BLaER1 treated with 17β-estradiol and CSF1 and Interleukin-3, amounts not matched to agents 10 nM and 100 nM (cell line): ENCODE data around the gene ATXN7.
A peak's percentile ranks its signal among the peaks of the same experiment; 100 is the strongest.

Experiments
- H3K27ac ChIP-seq, 11 experiments: shearing (Covaris generic); formaldehyde crosslinking; 2 replicates each; pipeline ENCODE4 v1.8.1; 2022
- H3K27me3 ChIP-seq, 11 experiments: shearing (Covaris generic); formaldehyde crosslinking; 2 replicates each; pipeline ENCODE4 v1.8.1; 2022
- H3K36me3 ChIP-seq, 11 experiments: shearing (Covaris generic); formaldehyde crosslinking; 2 replicates each; pipeline ENCODE4 v1.8.1; 2022
- H3K4me1 ChIP-seq, 10 experiments: shearing (Covaris generic); formaldehyde crosslinking; 2 replicates each; pipeline ENCODE4 v1.8.1; 2022
- H3K4me2 ChIP-seq, 11 experiments: shearing (Covaris generic); formaldehyde crosslinking; 2 replicates each; pipeline ENCODE4 v1.8.1; 2022
- H3K4me3 ChIP-seq, 10 experiments: shearing (Covaris generic); formaldehyde crosslinking; 2 replicates each; pipeline ENCODE4 v1.8.1; 2022
- H3K9ac ChIP-seq, 11 experiments: shearing (Covaris generic); formaldehyde crosslinking; 2 replicates each; pipeline ENCODE4 v1.8.1; 2022
- H3K9me3 ChIP-seq, 11 experiments: shearing (Covaris generic); formaldehyde crosslinking; replicated peaks in 1 of 11; 2 replicates each; pipeline ENCODE4 v1.8.1; 2022
- H4K20me1 ChIP-seq, 11 experiments: shearing (Covaris generic); formaldehyde crosslinking; 2 replicates each; pipeline ENCODE4 v1.8.1; 2022
- Cebpa-rat ChIP-seq, 11 experiments: shearing (Covaris generic); IDR thresholded peaks; 2 replicates each; pipeline ENCODE4 v1.8.1; 2022

ATXN7 gene

GRCh38 chr3:63860776-63861175, 2.9 kb upstream of the ATXN7 start:
- H3K4me1 ChIP-seq = peaks cover 23 to 44% (median 28%) of the 10 kb centered on the region in 10 experiments
- H3K27ac ChIP-seq = no peak overlapping the region
- H3K4me3 ChIP-seq = no peak overlapping the region
- 0 out of 22 replicates have a peak overlapping the region, but pooled peaks of 1 of the 11 experiments have one; percentile 85 for H3K4me2 ChIP-seq
- no peaks in the 10 kb centered on the region for H3K27me3 ChIP-seq
- peaks cover 0 to 14% (median 7%) of the 10 kb centered on the region in 11 experiments; a peak in 8 of 22 replicates for H3K36me3 ChIP-seq
- peaks cover 13 to 68% (median 31%) of the 10 kb centered on the region in 11 experiments; a peak in 17 of 22 replicates for H4K20me1 ChIP-seq
- 0 out of 22 replicates have a peak, but pooled peaks cover 0 to 4% (median 0%) of the 10 kb centered on the region in 11 experiments for H3K9me3 ChIP-seq
- TF ChIP-seq Cebpa-rat (IDR thresholded peaks at IDR 0.05) = no peak
- no peak overlapping the region for H3K9ac ChIP-seq

GRCh38 chr3:63861306-63861705, 2.4 kb upstream of the ATXN7 start:
- H3K4me2 ChIP-seq = peak overlapping the region in 8 of 11 experiments; percentile 1 to 98 (median 94); a peak in 9 of 22 replicates
- peaks cover 13 to 70% (median 34%) of the 10 kb centered on the region in 11 experiments; a peak in 17 of 22 replicates for H4K20me1 ChIP-seq
- no peak for TF ChIP-seq Cebpa-rat (IDR thresholded peaks at IDR 0.05)
- H3K36me3 ChIP-seq = peaks cover 2 to 17% (median 10%) of the 10 kb centered on the region in 11 experiments; a peak in 15 of 22 replicates
- H3K27me3 ChIP-seq = no peaks in the 10 kb centered on the region
- no peak overlapping the region for H3K27ac ChIP-seq
- H3K9me3 ChIP-seq = 0 out of 22 replicates have a peak, but pooled peaks cover 0 to 4% (median 0%) of the 10 kb centered on the region in 11 experiments
- no peak overlapping the region for H3K4me3 ChIP-seq
- H3K4me1 ChIP-seq = peaks cover 26 to 48% (median 29%) of the 10 kb centered on the region in 10 experiments
- H3K9ac ChIP-seq = 0 out of 22 replicates have a peak overlapping the region, but pooled peaks of 1 of the 11 experiments have one; percentile 3

GRCh38 chr3:63862804-63863149, 890 bp upstream of the ATXN7 start:
- peaks cover 13 to 66% (median 37%) of the 10 kb centered on the region in 11 experiments; a peak in 18 of 22 replicates for H4K20me1 ChIP-seq
- no peaks in the 10 kb centered on the region for H3K27me3 ChIP-seq
- H3K4me2 ChIP-seq = peak overlapping the region; percentile 76 to 98 (median 93)
- H3K9me3 ChIP-seq = no peaks in the 10 kb centered on the region
- peaks cover 4 to 25% (median 18%) of the 10 kb centered on the region in 11 experiments; a peak in 21 of 22 replicates for H3K36me3 ChIP-seq
- no peak for TF ChIP-seq Cebpa-rat (IDR thresholded peaks at IDR 0.05)
- H3K4me1 ChIP-seq = peaks cover 27 to 56% (median 30%) of the 10 kb centered on the region in 10 experiments
- peak overlapping the region; percentile 97 to 100 (median 99) for H3K9ac ChIP-seq
- peak overlapping the region; percentile 96 to 100 (median 99) for H3K27ac ChIP-seq
- H3K4me3 ChIP-seq = peak overlapping the region; percentile 81 to 95 (median 90)

- Histone ChIP-seq H3K36me3 (peaks cover 4 to 34% (median 19%) of the 10 kb centered on the region in 11 experiments; a peak in 20 of 22 replicates), H3K4me2 (peak overlapping the region; percentile 76 to 94 (median 83)), H3K4me3 (peak overlapping the region; percentile 81 to 95 (median 90)), H3K27me3 (no peaks in the 10 kb centered on the region), H3K9me3 (no peaks in the 10 kb centered on the region), H3K9ac (peak overlapping the region; percentile 97 to 100 (median 99)), H3K27ac (peak overlapping the region; percentile 96 to 100 (median 99)), H4K20me1 (peaks cover 3 to 66% (median 33%) of the 10 kb centered on the region in 11 experiments; a peak in 17 of 22 replicates), H3K4me1 (peaks cover 27 to 46% (median 30%) of the 10 kb centered on the region in 10 experiments)
- TF ChIP-seq Cebpa-rat (IDR thresholded peaks at IDR 0.05) = no peak
Measured at GRCh38 chr3:63864008-63864964, 619 bp downstream of the ATXN7 start.

GRCh38 chr3:63864965-63865327, 1.3 kb downstream of the ATXN7 start:
- peaks cover 10 to 38% (median 22%) of the 10 kb centered on the region in 11 experiments; a peak in 20 of 22 replicates for H3K36me3 ChIP-seq
- peak overlapping the region; percentile 81 to 95 (median 90) for H3K4me3 ChIP-seq
- peak overlapping the region; percentile 96 to 100 (median 99) for H3K27ac ChIP-seq
- no peaks in the 10 kb centered on the region for H3K9me3 ChIP-seq
- H4K20me1 ChIP-seq = peaks cover 5 to 66% (median 33%) of the 10 kb centered on the region in 11 experiments; a peak in 16 of 22 replicates
- H3K9ac ChIP-seq = peak overlapping the region; percentile 97 to 100 (median 99)
- no peak for TF ChIP-seq Cebpa-rat (IDR thresholded peaks at IDR 0.05)
- H3K27me3 ChIP-seq = no peaks in the 10 kb centered on the region
- peaks cover 27 to 49% (median 30%) of the 10 kb centered on the region in 10 experiments for H3K4me1 ChIP-seq
- H3K4me2 ChIP-seq = peak overlapping the region; percentile 76 to 94 (median 83)

- Histone ChIP-seq H3K9me3 (no peaks in the 10 kb centered on the region), H4K20me1 (peaks cover 19 to 64% (median 41%) of the 10 kb centered on the region in 11 experiments; a peak in 18 of 22 replicates), H3K4me3 (no peak overlapping the region), H3K36me3 (peaks cover 10 to 38% (median 22%) of the 10 kb centered on the region in 11 experiments; a peak in 20 of 22 replicates), H3K9ac (no peak overlapping the region), H3K27me3 (no peaks in the 10 kb centered on the region), H3K4me1 (peaks cover 19 to 43% (median 27%) of the 10 kb centered on the region in 10 experiments), H3K27ac (no peak overlapping the region), H3K4me2 (0 out of 22 replicates have a peak overlapping the region, but pooled peaks of 1 of the 11 experiments have one; percentile 7)
- no peak for TF ChIP-seq Cebpa-rat (IDR thresholded peaks at IDR 0.05)
Measured at GRCh38 chr3:63867225-63867624, 3.6 kb downstream of the ATXN7 start.

- no peaks in the 10 kb centered on the region for H3K27me3 ChIP-seq
Measured at GRCh38 chr3:63869940-63870614, 6.4 kb downstream of the ATXN7 start.

GRCh38 chr3:63870615-63871005, 6.9 kb downstream of the ATXN7 start:
- Histone ChIP-seq H3K36me3 (peaks cover 16 to 53% (median 34%) of the 10 kb centered on the region in 11 experiments; a peak in 21 of 22 replicates), H3K9ac (no peak overlapping the region; a peak in 1 of 22 replicates), H3K4me2 (peak overlapping the region in 1 of 11 experiments; percentile 26; a peak in 4 of 22 replicates), H3K9me3 (no peaks in the 10 kb centered on the region), H4K20me1 (peaks cover 50 to 94% (median 74%) of the 10 kb centered on the region in 11 experiments; a peak in 21 of 22 replicates), H3K4me1 (peaks cover 9 to 44% (median 19%) of the 10 kb centered on the region in 10 experiments; a peak in 18 of 20 replicates), H3K4me3 (no peak overlapping the region), H3K27ac (no peak overlapping the region), H3K27me3 (no peaks in the 10 kb centered on the region)
- TF ChIP-seq Cebpa-rat (IDR thresholded peaks at IDR 0.05) = no peak

More at GRCh38 chr3:63869940-63870614, 6.4 kb downstream of the ATXN7 start:
- peaks cover 45 to 88% (median 69%) of the 10 kb centered on the region in 11 experiments; a peak in 21 of 22 replicates for H4K20me1 ChIP-seq
- H3K9ac ChIP-seq = no peak overlapping the region
- peaks cover 16 to 53% (median 34%) of the 10 kb centered on the region in 11 experiments; a peak in 21 of 22 replicates for H3K36me3 ChIP-seq
- no peak for TF ChIP-seq Cebpa-rat (IDR thresholded peaks at IDR 0.05)
- H3K4me1 ChIP-seq = peaks cover 13 to 50% (median 24%) of the 10 kb centered on the region in 10 experiments
- no peaks in the 10 kb centered on the region for H3K9me3 ChIP-seq
- H3K27ac ChIP-seq = no peak overlapping the region
- no peak overlapping the region for H3K4me3 ChIP-seq
- H3K4me2 ChIP-seq = peak overlapping the region in 3 of 11 experiments; percentile 5 to 26 (median 9); a peak in 1 of 22 replicates
